HG03025 (cell line): ENCODE results near the gene CD226.
"Not testable (repeated sequence)": the region's sequence is repeated elsewhere in the genome, so short reads cannot be mapped to it uniquely, and the experiment has no call there.

Experiments
- ATAC-seq: cut with Tn5 transposase; IDR thresholded peaks from one replicate; pipeline ENCODE4 v1.9.1; 2021; ENCODE audit warnings: mild to moderate bottlenecking, moderate library complexity; ENCODE audit not compliant: unreplicated experiment, low FRiP score

Gene CD226

DNA sequence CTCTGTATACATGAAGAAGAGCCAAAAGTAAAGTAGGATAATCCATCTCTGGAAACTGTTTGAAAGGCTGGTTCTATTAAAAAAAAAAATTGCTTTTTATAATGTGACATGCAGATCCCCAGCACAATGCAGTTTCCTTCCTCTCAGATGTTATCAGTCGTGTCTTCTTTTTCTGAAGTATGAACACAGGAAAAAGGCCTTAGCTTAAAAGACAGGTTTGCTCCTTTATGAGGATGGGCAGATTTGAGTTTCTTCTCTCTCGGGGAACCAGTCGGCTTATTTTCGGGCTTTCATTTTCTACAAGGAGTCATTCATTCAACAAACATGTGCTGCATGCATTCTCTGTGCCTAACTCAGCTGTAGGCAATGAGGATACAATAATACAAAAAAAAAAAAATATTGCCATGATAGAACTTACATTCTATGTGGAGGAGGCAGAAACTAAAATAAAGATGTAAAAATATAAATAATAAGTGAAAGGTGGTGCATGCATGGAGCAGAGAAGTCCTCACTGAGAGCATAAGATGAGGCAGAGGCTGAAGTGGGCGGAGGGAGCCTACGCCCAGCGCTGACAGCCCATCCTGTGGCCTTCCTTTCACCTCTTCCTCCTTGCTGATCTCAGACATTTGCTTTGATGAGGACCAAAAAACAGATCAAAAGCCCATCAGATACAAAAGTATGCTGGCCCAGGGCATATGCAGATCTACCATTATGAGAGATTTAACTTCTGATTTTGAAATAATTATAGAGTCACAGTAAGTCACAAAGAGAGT, at the start of gene CD226:
TSS of gene CD226 (minus strand) at position 513 of the 773 bp plus-strand sequence. CDS start at position 46, 467 bp downstream.
- peak; percentile 42 for ATAC-seq

- no peak for ATAC-seq
These were observed 49.5 kb upstream of the CD226 start for GRCh38 chr18:69996951-69997798.

GRCh38 chr18:69996417-69996816, 48.7 kb upstream of the CD226 start:
- no peak for ATAC-seq

GRCh38 chr18:69995774-69996173, 48.1 kb upstream of the CD226 start:
- ATAC-seq = no peak

DNA sequence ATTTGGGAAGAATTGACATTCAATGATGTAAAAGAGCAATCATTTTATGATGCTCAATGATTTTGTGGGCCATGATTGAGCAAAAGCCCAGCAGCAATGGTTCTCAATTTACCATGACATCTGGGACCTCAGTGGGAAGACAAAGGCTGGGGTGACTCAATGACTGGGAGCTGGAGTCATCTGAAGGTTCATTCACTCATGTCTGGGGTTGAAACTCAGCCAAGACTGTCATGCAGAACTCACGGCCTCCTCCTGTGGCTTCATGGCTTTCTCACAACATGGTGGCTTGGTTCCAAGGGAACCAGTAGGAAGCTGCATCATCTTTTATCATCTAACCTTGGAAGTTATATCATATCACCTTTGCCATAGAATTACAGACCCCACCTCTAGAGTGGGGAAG, 45.1 kb upstream of the CD226 start:
- no peak for ATAC-seq

GRCh38 chr18:69987870-69988269, 40.2 kb upstream of the CD226 start:
- ATAC-seq = no peak

DNA sequence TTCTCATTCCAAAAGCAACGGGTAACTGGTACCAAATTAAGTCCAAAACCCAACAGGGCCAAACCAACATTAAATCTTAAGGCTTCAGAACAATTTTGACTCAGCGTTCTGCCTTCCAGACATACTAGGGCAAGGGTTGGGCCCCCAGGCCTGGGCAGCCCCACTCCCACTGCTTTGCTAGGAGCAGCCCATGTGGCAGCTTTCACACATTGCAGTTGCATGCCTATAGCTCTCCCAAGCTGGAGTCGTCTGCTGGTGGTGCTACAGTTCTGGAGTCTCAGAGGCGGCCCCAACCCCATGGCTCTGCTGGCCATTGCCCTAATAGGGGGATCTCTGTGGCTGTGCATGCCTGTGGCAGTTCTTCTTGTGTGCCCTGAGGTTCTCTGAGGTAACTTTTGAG, 37.6 kb upstream of the CD226 start:
- no peak for ATAC-seq

GRCh38 chr18:69982417-69982816, 34.7 kb upstream of the CD226 start:
- ATAC-seq = no peak

DNA sequence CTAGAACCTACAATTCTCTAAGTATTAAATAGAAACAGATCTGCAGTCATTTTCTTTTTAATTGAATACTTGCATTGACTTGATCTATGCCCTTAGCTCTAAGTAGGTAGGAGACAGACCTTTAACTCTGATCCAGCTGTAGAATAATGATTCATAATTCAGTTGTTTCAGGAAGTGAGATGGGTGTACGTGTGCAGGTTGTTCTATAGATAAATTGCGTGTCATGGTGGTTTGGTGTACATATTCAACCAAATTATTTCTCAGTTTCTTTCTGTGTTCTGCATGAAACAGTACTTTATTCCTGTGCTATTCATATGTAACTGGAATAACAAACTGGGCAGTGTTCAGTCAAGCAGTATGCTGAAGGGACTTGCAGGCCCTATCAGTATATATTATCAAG, 34.3 kb upstream of the CD226 start:
- no peak for ATAC-seq

- no peak for ATAC-seq
These were observed 33.5 kb upstream of the CD226 start for GRCh38 chr18:69980982-69981804.

DNA sequence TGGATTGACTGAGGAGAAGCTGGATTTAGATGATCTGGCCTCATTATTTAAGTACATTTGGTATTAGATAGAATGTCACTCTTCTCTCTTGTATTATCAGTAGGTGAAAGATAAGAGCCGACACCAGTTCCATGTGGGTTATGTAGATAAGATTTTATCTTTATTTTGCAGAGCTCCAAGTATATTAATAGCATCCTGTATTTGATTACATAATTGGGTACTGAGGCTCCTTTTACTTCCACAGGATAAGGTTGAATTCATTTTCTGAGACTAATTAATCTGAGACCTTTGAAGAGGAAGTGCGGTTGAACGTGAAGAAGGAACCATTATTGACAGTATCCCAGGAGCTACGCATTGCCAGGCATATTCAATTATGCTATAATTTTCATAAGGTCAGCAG, 32.8 kb upstream of the CD226 start:
- no peak for ATAC-seq

DNA sequence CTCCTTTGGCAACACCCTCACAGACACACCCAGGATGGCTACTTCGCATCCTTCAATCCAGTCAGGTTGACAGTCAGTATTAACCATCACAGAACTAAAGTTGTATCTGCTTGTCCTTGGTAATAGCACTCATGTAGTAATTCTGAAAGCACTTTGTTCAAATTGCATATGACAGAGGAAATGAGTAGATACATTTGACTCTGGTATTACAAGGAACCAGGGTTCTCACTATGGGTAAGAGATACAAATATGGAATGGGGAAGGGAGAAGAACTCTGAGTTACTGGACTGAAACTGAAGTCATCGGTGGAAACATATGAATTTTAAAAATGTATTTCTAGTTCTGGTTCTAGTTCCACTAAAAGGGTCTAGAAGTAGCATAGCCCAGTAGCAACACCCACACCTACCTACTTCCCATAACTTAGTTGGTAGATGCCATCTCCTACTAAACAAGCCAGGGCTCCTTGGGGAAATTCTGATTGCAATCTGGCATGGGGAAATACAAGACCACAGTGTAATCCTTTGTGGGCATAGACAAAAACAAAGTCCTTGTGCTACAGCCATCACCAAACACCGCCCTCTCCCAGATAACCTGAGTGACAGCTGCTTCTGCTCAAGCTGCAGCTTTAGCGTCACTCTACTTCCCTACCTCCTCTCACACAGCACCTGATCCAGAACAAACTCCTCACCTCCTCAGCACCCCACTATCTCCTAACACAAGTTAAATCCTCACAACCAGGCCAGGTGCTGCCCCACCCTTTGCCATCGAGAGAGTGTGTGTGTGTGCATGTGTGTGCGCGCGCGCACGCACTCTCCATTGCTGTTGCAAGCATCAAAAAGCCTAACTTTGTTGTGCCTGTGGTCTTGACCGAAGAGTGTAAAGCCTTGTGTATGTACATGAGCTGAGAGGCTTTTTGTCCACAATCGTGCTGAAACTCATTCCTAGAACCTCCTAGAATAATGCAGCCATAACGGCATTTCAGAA, 31.4 kb upstream of the CD226 start:
- ATAC-seq = peak; percentile 77

DNA sequence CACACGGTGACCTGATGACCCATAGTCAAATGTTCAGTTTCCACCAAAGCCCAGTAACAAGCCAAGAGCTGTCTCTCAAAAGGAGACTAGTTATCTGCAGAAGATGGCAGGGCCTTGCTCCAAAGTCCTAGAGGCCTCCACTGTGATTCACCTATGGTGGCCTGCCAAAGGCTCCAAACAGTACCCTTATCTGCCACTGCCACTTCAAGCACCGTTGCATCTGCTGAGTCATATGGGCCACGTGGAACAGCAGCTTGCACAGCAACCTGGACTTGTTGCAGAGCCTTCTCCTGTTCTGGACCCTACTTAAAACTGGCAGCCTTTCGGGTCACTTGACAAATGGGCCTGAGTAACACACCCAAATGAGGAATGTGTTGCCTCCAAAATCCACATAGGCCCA, 27.6 kb upstream of the CD226 start:
- ATAC-seq = not testable (repeated sequence)

DNA sequence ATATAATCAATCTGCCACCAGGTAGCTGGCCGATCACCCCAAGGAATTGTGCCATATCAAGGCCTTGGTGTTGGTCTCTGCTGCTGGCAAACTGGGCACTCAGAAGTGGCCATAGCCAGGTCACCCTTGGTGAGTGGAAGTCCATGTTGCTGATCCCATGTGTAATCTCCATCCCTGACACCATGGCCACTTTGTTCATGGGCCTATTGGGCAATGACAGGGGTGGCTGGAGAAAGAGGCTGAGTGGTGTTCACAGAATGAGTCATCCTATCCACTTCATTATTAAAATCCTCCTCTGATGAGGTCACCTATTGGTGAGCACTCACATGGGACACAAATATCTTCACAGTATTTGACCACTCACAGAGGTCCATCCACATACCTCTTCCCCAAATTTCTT, 26.7 kb upstream of the CD226 start:
- ATAC-seq = no peak

DNA sequence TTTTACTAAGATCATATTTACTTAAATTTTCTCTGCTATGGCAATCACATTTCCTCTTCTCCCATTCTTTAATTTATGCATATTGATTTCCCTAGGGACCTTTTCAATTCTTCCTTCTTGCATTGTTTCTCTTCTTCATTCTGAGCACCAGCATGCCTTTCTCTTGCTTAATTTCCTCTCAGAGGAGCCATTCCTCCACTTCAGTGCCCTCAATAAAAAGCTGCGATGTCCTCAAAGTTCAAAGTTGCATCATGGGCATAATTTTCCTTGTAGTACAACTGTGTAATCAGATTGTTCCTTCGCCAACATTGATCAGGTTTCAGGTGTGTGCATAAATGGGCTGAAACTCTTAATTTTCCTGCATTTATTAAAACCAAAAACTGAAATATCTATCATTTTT, 21.8 kb upstream of the CD226 start:
- ATAC-seq = no peak

DNA sequence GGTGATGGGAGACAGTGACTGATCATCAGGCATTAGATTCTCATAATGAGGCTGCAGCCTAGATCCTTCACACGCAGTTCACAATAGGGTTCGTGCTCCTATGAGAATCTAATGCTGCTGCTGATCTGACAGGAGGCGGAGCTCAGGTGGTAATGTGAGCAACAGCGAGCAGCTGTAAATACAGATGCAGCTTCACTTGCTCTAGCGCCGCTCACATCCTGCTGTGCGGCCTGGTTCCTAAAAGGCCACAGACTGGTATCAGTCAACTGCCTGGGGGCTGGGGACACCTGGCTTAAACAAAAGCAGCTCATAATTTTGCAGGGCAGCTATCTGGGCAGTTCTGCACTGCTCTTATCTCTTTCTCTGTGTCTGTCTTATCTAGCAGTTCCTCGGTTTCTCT, 20.4 kb upstream of the CD226 start:
- no peak for ATAC-seq

- ATAC-seq = no peak
These were observed 15.5 kb upstream of the CD226 start for GRCh38 chr18:69963196-69963595.

DNA sequence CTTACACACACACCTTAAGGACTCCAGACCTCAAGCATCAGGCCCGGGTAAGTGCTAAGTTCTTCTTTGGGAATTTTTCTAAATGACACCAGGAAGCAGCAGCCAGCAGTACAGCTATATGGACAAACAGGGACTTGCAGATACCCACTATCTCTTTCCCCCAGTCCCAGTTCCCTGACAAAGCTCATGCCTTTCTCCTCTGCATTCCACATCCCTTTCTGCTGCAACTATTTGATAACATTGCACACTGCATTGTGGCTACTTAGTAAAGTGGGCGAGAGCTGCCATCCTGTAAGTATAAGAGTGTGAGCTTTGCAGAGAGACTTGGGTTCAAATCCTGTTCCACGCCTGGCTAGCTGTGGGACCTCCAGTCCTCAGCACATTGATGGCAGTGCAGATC, 14.0 kb upstream of the CD226 start:
- ATAC-seq = no peak

- ATAC-seq = peak; percentile 43
These were observed 10.7 kb upstream of the CD226 start for GRCh38 chr18:69958422-69958821.

GRCh38 chr18:69957747-69958146, 10.1 kb upstream of the CD226 start:
- ATAC-seq = no peak
